ENCODE results near the gene TSC22D1. TPM values are rescaled to one million over a fixed set of nuclear protein-coding genes. Genes with fewer than 3 reads are reported as not detected.
"Not testable (repeated sequence)": the region's sequence is repeated elsewhere in the genome, so short reads cannot be mapped to it uniquely, and the experiment has no call there.

TSC22D1 gene
- total RNA-seq, 1 donor from 2014 or later = 85.3 TPM

GRCh38 chr13:44463759-44464158, 112.4 kb downstream of the TSC22D1 start:
- DNase-seq (ENCODE audit: low spot score) = no peak
- intact Hi-C loops (cut with DNase I) = no loop called here

- intact Hi-C loops (cut with DNase I) = no loop called here
- DNase-seq (ENCODE audit: low spot score) = no peak
These were observed 116.5 kb downstream of the TSC22D1 start for GRCh38 chr13:44459674-44460073.

GRCh38 chr13:44458313-44458975, 117.7 kb downstream of the TSC22D1 start:
- intact Hi-C loops (cut with DNase I) = no loop called here

GRCh38 chr13:44456212-44456611, 119.9 kb downstream of the TSC22D1 start:
- DNase-seq (ENCODE audit: low spot score); intact Hi-C loops (cut with DNase I): not testable (repeated sequence)

More at GRCh38 chr13:44458313-44458975, 117.7 kb downstream of the TSC22D1 start:
- no peak for DNase-seq (ENCODE audit: low spot score)

GRCh38 chr13:44455769-44456168, 120.4 kb downstream of the TSC22D1 start:
- DNase-seq (ENCODE audit: low spot score) = no peak
- intact Hi-C loops (cut with DNase I) = no loop called here

- intact Hi-C loops (cut with DNase I) = no loop called here
- DNase-seq (ENCODE audit: low spot score) = no peak
These were observed 122.2 kb downstream of the TSC22D1 start for GRCh38 chr13:44453881-44454280.

GRCh38 chr13:44453069-44453468, 123.1 kb downstream of the TSC22D1 start:
- no peak for DNase-seq (ENCODE audit: low spot score)
- intact Hi-C loops (cut with DNase I) = no loop called here

GRCh38 chr13:44452418-44452817, 123.7 kb downstream of the TSC22D1 start:
- intact Hi-C loops (cut with DNase I) = no loop called here
- no peak for DNase-seq (ENCODE audit: low spot score)

GRCh38 chr13:44451651-44452050, 124.5 kb downstream of the TSC22D1 start:
- intact Hi-C loops (cut with DNase I) = no loop called here
- DNase-seq (ENCODE audit: low spot score) = no peak

- intact Hi-C loops (cut with DNase I) = no loop called here
- no peak for DNase-seq (ENCODE audit: low spot score)
These were observed 125.0 kb downstream of the TSC22D1 start for GRCh38 chr13:44451126-44451525.

- intact Hi-C loops (cut with DNase I) = no loop called here
- DNase-seq (ENCODE audit: low spot score) = no peak
These were observed 125.9 kb downstream of the TSC22D1 start for GRCh38 chr13:44449999-44450821.

GRCh38 chr13:44448875-44449274, 127.3 kb downstream of the TSC22D1 start:
- intact Hi-C loops (cut with DNase I) = no loop called here
- no peak for DNase-seq (ENCODE audit: low spot score)

GRCh38 chr13:44448373-44448772, 127.8 kb downstream of the TSC22D1 start:
- intact Hi-C loops (cut with DNase I) = no loop called here
- DNase-seq (ENCODE audit: low spot score) = no peak

- intact Hi-C loops (cut with DNase I) = no loop called here
These were observed 128.3 kb downstream of the TSC22D1 start for GRCh38 chr13:44447783-44448321.

GRCh38 chr13:44440046-44440608, 136.0 kb downstream of the TSC22D1 start:
- DNase-seq (ENCODE audit: low spot score) = no peak
- intact Hi-C loops (cut with DNase I) = no loop called here

More at GRCh38 chr13:44447783-44448321, 128.3 kb downstream of the TSC22D1 start:
- DNase-seq (ENCODE audit: low spot score) = no peak

GRCh38 chr13:44439452-44440024, 136.6 kb downstream of the TSC22D1 start:
- no peak for DNase-seq (ENCODE audit: low spot score)
- intact Hi-C loops (cut with DNase I) = loop anchor here (2.0 kb wide), 1 partner anchor 535 kb away; no protein-coding TSS in a partner anchor

GRCh38 chr13:44438234-44438579, 137.9 kb downstream of the TSC22D1 start:
- intact Hi-C loops (cut with DNase I) = loop anchor here (2.0 kb wide), 1 partner anchor 533 kb away; no protein-coding TSS in a partner anchor
- DNase-seq (ENCODE audit: low spot score) = no peak

GRCh38 chr13:44437356-44438233, 138.5 kb downstream of the TSC22D1 start:
- DNase-seq (ENCODE audit: low spot score) = no peak
- intact Hi-C loops (cut with DNase I) = loop anchor here (1.0 to 2.0 kb wide), 7 partner anchors 131 to 533 kb away; no protein-coding TSS in a partner anchor

All from cardiac septum (tissue), 1 donor.